ENCODE results near the gene CAB39L. TPM values are rescaled to one million over a fixed set of nuclear protein-coding genes. Genes with fewer than 3 reads are reported as not detected.

Gene CAB39L
- polyA plus RNA-seq, 1 of the 3 experiments (the other 2 are of a cell fraction), result 2.6 TPM

DNA sequence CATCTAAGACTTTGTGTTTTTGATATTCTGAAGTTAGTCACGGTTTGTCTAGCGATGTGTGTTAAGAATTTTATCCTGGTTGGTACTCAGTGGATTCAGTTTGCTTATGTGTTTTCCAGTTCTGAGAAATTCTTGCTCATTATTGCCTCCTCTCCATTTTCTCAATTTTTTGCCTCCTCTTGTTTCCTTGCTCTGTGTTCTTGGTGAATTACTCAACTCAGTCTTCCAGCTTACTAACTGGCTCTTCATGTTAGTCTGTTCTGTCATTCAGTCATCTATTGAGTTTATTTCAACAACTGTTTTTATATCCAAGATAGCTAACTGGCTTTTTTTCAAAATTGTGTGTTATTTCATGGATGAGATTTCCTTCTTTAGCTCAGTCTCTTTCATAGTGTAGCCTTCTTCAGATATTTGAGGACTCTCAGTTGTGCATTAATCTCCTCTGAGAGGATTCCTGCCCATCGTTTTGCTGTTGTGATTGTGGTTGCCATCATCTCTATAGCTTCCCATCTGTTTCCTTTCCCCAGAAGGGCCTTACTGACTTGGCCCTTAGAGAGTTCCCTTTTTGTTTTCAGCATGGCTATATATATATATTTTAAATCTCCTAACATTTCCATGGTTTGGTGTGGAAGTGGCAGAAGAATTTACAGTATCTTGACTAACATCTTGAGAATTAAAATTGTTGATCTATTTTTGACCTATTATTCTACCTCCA, 6.4 kb upstream of the CAB39L start:
- Histone ChIP-seq H3K36me3 (replicated peaks in 1 of 2; ENCODE audit: control insufficient read depth in 1 of 2, insufficient read depth in 2 of 2, low read length in 1 of 2) (peaks cover 0 to 10% of the 10 kb centered on the region in 2 experiments), H2AFZ (ENCODE audit: low read depth) (no peak overlapping the region), H3K4me3 (ENCODE audit: low read depth in 2 of 2, low read length in 1 of 2) (no peak overlapping the region), H3K9ac (no peak overlapping the region), H3K27ac (ENCODE audit: low read depth in 2 of 2, low read length in 1 of 2) (no peak overlapping the region), H3K9me2 (no peaks in the 10 kb centered on the region), H3K27me3 (ENCODE audit: insufficient read depth) (no peaks in the 10 kb centered on the region), H3F3A (replicated peaks; ENCODE audit: insufficient read depth) (peaks cover 2% of the 10 kb centered on the region), H3K4me1 (ENCODE audit: control insufficient read depth in 1 of 2, insufficient read depth in 2 of 2, low read depth in 1 of 2, low read length in 1 of 2) (no peaks in the 10 kb centered on the region; a peak in 1 of 4 replicates), H3K9me3 (no peaks in the 10 kb centered on the region), H3K79me2 (ENCODE audit: insufficient read depth) (peaks cover 48% of the 10 kb centered on the region), H4K20me1 (ENCODE audit: insufficient read depth) (no peaks in the 10 kb centered on the region), H3K4me2 (no peak overlapping the region)
- 85% methylated on average over 3 of the region's 3 CpGs for WGBS (ENCODE audit: low lambda C conversion rate)
- ChIA-PET POLR2A (no interaction called here), CTCF (no interaction called here)
- DNase-seq, result no peak
- TF ChIP-seq, protein P1, sequence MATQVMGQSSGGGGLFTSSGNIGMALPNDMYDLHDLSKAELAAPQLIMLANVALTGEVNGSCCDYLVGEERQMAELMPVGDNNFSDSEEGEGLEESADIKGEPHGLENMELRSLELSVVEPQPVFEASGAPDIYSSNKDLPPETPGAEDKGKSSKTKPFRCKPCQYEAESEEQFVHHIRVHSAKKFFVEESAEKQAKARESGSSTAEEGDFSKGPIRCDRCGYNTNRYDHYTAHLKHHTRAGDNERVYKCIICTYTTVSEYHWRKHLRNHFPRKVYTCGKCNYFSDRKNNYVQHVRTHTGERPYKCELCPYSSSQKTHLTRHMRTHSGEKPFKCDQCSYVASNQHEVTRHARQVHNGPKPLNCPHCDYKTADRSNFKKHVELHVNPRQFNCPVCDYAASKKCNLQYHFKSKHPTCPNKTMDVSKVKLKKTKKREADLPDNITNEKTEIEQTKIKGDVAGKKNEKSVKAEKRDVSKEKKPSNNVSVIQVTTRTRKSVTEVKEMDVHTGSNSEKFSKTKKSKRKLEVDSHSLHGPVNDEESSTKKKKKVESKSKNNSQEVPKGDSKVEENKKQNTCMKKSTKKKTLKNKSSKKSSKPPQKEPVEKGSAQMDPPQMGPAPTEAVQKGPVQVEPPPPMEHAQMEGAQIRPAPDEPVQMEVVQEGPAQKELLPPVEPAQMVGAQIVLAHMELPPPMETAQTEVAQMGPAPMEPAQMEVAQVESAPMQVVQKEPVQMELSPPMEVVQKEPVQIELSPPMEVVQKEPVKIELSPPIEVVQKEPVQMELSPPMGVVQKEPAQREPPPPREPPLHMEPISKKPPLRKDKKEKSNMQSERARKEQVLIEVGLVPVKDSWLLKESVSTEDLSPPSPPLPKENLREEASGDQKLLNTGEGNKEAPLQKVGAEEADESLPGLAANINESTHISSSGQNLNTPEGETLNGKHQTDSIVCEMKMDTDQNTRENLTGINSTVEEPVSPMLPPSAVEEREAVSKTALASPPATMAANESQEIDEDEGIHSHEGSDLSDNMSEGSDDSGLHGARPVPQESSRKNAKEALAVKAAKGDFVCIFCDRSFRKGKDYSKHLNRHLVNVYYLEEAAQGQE (IDR thresholded peaks at IDR 0.05; ENCODE audit: low read depth, low read length), result no peak
- no peak for TF ChIP-seq JUND (IDR thresholded peaks at IDR 0.05)
- TF ChIP-seq NFIC (IDR thresholded peaks at IDR 0.05; ENCODE audit: borderline replicate concordance), result no peak
- no peak for TF ChIP-seq GABPA (IDR thresholded peaks at IDR 0.05; ENCODE audit: low read depth)

DNA sequence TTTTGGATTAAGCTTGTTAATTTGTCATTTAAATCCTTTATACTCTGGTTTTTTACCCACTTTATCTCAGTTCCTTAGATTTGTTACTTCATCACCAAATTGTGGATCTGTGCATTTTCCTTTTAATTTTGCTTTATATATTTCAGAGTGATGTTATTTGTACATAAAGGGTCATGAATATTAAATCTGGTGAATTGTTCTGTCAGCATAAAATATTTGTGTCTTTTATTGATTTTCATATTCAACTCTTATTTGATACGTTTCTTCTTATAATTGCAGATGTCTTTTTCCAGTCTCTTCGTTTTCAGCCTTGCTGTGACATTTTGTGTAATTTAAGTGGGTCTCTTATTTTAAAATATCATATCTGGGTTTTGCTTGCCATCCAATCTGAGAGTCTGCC, 4.9 kb upstream of the CAB39L start:
- H3K27me3 ChIP-seq (ENCODE audit: insufficient read depth), result no peaks in the 10 kb centered on the region
- H3K4me3 ChIP-seq (ENCODE audit: low read depth in 2 of 2, low read length in 1 of 2), result no peak overlapping the region
- H2AFZ ChIP-seq (ENCODE audit: low read depth), result no peak overlapping the region
- peaks cover 0 to 10% of the 10 kb centered on the region in 2 experiments for H3K36me3 ChIP-seq (replicated peaks in 1 of 2; ENCODE audit: control insufficient read depth in 1 of 2, insufficient read depth in 2 of 2, low read length in 1 of 2)
- no peaks in the 10 kb centered on the region for H4K20me1 ChIP-seq (ENCODE audit: insufficient read depth)
- H3F3A ChIP-seq (replicated peaks; ENCODE audit: insufficient read depth), result peaks cover 9% of the 10 kb centered on the region
- H3K4me1 ChIP-seq (ENCODE audit: control insufficient read depth in 1 of 2, insufficient read depth in 2 of 2, low read depth in 1 of 2, low read length in 1 of 2), result peaks cover 0 to 2% of the 10 kb centered on the region in 2 experiments; a peak in 1 of 4 replicates
- ChIA-PET POLR2A (interaction anchor here (0.6 kb wide), 1 partner anchor 1774 kb away, joined by 3 read pairs; no protein-coding TSS in a partner anchor), CTCF (interaction anchor here (1.4 kb wide), 2 partner anchors 13 to 158 kb away, joined by 3 to 4 read pairs; no protein-coding TSS in a partner anchor)
- DNase-seq, result no peak
- peaks cover 48% of the 10 kb centered on the region for H3K79me2 ChIP-seq (ENCODE audit: insufficient read depth)
- no peaks in the 10 kb centered on the region for H3K9me2 ChIP-seq
- H3K9me3 ChIP-seq, result no peaks in the 10 kb centered on the region
- H3K27ac ChIP-seq (ENCODE audit: low read depth in 2 of 2, low read length in 1 of 2), result no peak overlapping the region
- WGBS (ENCODE audit: low lambda C conversion rate), result 88% methylated on average over 2 of the region's 2 CpGs
- H3K4me2 ChIP-seq, result no peak overlapping the region
- TF ChIP-seq FOXM1 (IDR thresholded peaks at IDR 0.05; ENCODE audit: low read depth), result no peak
- no peak for TF ChIP-seq EZH2phosphoT487 (IDR thresholded peaks at IDR 0.05; ENCODE audit: borderline replicate concordance, low read depth)
- TF ChIP-seq JUND (IDR thresholded peaks at IDR 0.05), result no peak
- TF ChIP-seq RAD21 (IDR thresholded peaks at IDR 0.05; ENCODE audit: low read length), result no peak
- TF ChIP-seq SMC3 (IDR thresholded peaks at IDR 0.05; ENCODE audit: low read depth, low read length), result no peak
- no peak for TF ChIP-seq MEF2A (IDR thresholded peaks at IDR 0.05; ENCODE audit: borderline replicate concordance, low read depth)
- no peak for TF ChIP-seq RCOR1 (IDR thresholded peaks at IDR 0.05; ENCODE audit: low read length)
- no peak for TF ChIP-seq GATA2 (CRISPR knock-in tag; IDR thresholded peaks at IDR 0.05)
- TF ChIP-seq, protein P2, sequence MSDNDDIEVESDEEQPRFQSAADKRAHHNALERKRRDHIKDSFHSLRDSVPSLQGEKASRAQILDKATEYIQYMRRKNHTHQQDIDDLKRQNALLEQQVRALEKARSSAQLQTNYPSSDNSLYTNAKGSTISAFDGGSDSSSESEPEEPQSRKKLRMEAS (IDR thresholded peaks at IDR 0.05; ENCODE audit: low read depth), result no peak
- TF ChIP-seq CHD2 (IDR thresholded peaks at IDR 0.05; ENCODE audit: low read length, partially characterized antibody), result no peak
- no peak for TF ChIP-seq ELF1 (IDR thresholded peaks at IDR 0.05)
- no peak for TF ChIP-seq NFIC (IDR thresholded peaks at IDR 0.05; ENCODE audit: borderline replicate concordance)
- TF ChIP-seq, protein P3, sequence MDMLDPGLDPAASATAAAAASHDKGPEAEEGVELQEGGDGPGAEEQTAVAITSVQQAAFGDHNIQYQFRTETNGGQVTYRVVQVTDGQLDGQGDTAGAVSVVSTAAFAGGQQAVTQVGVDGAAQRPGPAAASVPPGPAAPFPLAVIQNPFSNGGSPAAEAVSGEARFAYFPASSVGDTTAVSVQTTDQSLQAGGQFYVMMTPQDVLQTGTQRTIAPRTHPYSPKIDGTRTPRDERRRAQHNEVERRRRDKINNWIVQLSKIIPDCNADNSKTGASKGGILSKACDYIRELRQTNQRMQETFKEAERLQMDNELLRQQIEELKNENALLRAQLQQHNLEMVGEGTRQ (IDR thresholded peaks at IDR 0.05; ENCODE audit: borderline replicate concordance, low read depth, low read length), result no peak
- TF ChIP-seq RXRA (IDR thresholded peaks at IDR 0.05; ENCODE audit: borderline replicate concordance, low read depth), result no peak
- no peak for TF ChIP-seq TCF12 (IDR thresholded peaks at IDR 0.05)
- no peak overlapping the region for H3K9ac ChIP-seq
